Measurements from ENCODE around the gene NTM.

- TF ChIP-seq CTCF (IDR thresholded peaks at IDR 0.05): no peak
- TF ChIP-seq ZFX (IDR thresholded peaks at IDR 0.05; ENCODE audit: borderline replicate concordance): no peak
These were observed 832.2 kb downstream of the NTM start for GRCh38 chr11:132202621-132203020.
